ENCODE data around the gene MED12L.

The MED12L gene

GRCh38 chr3:151301787-151302186, 216.3 kb downstream of the MED12L start:
- no peaks in the 10 kb centered on the region for H3K27me3 ChIP-seq (ENCODE audit: insufficient read depth, poor library complexity, severe bottlenecking)
- H3K4me3 ChIP-seq (ENCODE audit: severe bottlenecking) = no peak overlapping the region
- DNase-seq (ENCODE audit: low spot score) (no peak), ATAC-seq (ENCODE audit: low read depth) (peak; percentile 58)
- peak overlapping the region; percentile 99 for H3K27ac ChIP-seq (ENCODE audit: poor library complexity, severe bottlenecking)
- no peaks in the 10 kb centered on the region for H3K9me3 ChIP-seq (ENCODE audit: severe bottlenecking)
- no peak for TF ChIP-seq CTCF (IDR thresholded peaks at IDR 0.05; ENCODE audit: poor library complexity, severe bottlenecking)
- H3K36me3 ChIP-seq (ENCODE audit: low read depth) = peaks cover 68% of the 10 kb centered on the region
- H3K4me1 ChIP-seq (ENCODE audit: insufficient read depth, poor library complexity, severe bottlenecking) = peaks cover 50% of the 10 kb centered on the region

GRCh38 chr3:151303751-151304150, 218.3 kb downstream of the MED12L start:
- H3K4me1 ChIP-seq (ENCODE audit: insufficient read depth, poor library complexity, severe bottlenecking) = peaks cover 70% of the 10 kb centered on the region
- no peak overlapping the region for H3K4me3 ChIP-seq (ENCODE audit: severe bottlenecking)
- TF ChIP-seq CTCF (IDR thresholded peaks at IDR 0.05; ENCODE audit: poor library complexity, severe bottlenecking) = no peak
- H3K27ac ChIP-seq (ENCODE audit: poor library complexity, severe bottlenecking) = peak overlapping the region; percentile 99
- no peak for ATAC-seq (ENCODE audit: low read depth)
- H3K27me3 ChIP-seq (ENCODE audit: insufficient read depth, poor library complexity, severe bottlenecking) = no peaks in the 10 kb centered on the region
- H3K9me3 ChIP-seq (ENCODE audit: severe bottlenecking) = no peaks in the 10 kb centered on the region
- peaks cover 68% of the 10 kb centered on the region for H3K36me3 ChIP-seq (ENCODE audit: low read depth)
- DNase-seq (ENCODE audit: low spot score) = no peak

DNA sequence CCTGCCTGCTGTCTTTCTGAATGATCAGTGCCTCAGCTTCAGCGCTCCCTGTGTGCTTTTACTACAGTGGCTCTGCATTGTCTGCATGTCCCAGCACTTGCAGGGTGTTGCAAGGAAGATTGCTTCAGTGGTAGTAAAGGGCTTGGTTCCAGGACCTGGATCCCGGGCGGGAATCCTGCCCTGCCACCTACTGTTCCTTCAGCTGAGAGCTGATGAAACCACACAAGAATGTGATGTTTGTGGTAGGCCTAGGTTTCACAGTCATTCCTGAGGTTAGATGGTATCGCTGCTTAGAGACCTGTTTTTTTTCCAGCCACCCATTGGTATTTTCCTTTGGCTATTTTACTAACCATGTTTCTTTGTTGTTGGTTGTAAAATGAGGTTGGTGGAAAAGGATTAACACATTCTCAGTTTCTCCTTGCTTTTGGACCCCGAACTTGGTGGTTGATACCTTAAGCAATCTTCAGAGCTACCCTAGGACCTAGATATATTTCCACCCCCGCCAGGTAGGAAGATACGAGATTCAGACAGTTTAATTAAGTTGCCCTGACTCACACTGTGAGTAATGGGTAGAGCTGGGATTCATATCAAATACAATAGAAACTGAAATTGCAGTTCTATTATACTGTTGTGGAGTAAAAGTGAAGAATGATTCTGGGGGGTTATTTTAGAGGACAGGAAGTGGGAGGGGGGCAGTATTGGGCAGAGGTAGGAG, 219.8 kb downstream of the MED12L start:
- peak; percentile 29 for TF ChIP-seq CTCF (IDR thresholded peaks at IDR 0.05; ENCODE audit: poor library complexity, severe bottlenecking)
- H3K27me3 ChIP-seq (ENCODE audit: insufficient read depth, poor library complexity, severe bottlenecking) = no peaks in the 10 kb centered on the region
- peaks cover 69% of the 10 kb centered on the region for H3K36me3 ChIP-seq (ENCODE audit: low read depth)
- H3K4me3 ChIP-seq (ENCODE audit: severe bottlenecking) = peak overlapping the region; percentile 4
- H3K4me1 ChIP-seq (ENCODE audit: insufficient read depth, poor library complexity, severe bottlenecking) = peaks cover 84% of the 10 kb centered on the region
- ATAC-seq (ENCODE audit: low read depth) (peak; percentile 78), DNase-seq (ENCODE audit: low spot score) (peak; percentile 92)
- H3K9me3 ChIP-seq (ENCODE audit: severe bottlenecking) = no peaks in the 10 kb centered on the region
- H3K27ac ChIP-seq (ENCODE audit: poor library complexity, severe bottlenecking) = peak overlapping the region; percentile 99

- no peaks in the 10 kb centered on the region for H3K27me3 ChIP-seq (ENCODE audit: insufficient read depth, poor library complexity, severe bottlenecking)
- H3K4me3 ChIP-seq (ENCODE audit: severe bottlenecking) = no peak overlapping the region
- no peak for DNase-seq (ENCODE audit: low spot score)
- peaks cover 89% of the 10 kb centered on the region for H3K4me1 ChIP-seq (ENCODE audit: insufficient read depth, poor library complexity, severe bottlenecking)
- no peak for TF ChIP-seq CTCF (IDR thresholded peaks at IDR 0.05; ENCODE audit: poor library complexity, severe bottlenecking)
- H3K27ac ChIP-seq (ENCODE audit: poor library complexity, severe bottlenecking) = peak overlapping the region; percentile 99
- H3K9me3 ChIP-seq (ENCODE audit: severe bottlenecking) = no peaks in the 10 kb centered on the region
- peaks cover 69% of the 10 kb centered on the region for H3K36me3 ChIP-seq (ENCODE audit: low read depth)
- peak; percentile 15; the same call in 2 of the 3 replicates for ATAC-seq (ENCODE audit: low read depth)
Measured at GRCh38 chr3:151305775-151306151, 220.3 kb downstream of the MED12L start.

- Histone ChIP-seq H3K4me3 (ENCODE audit: severe bottlenecking) (no peak overlapping the region), H3K27me3 (ENCODE audit: insufficient read depth, poor library complexity, severe bottlenecking) (no peaks in the 10 kb centered on the region), H3K36me3 (ENCODE audit: low read depth) (peaks cover 69% of the 10 kb centered on the region), H3K9me3 (ENCODE audit: severe bottlenecking) (no peaks in the 10 kb centered on the region), H3K27ac (ENCODE audit: poor library complexity, severe bottlenecking) (peak overlapping the region; percentile 99), H3K4me1 (ENCODE audit: insufficient read depth, poor library complexity, severe bottlenecking) (peaks cover 90% of the 10 kb centered on the region)
- DNase-seq (ENCODE audit: low spot score) (no peak), ATAC-seq (ENCODE audit: low read depth) (no peak)
- TF ChIP-seq CTCF (IDR thresholded peaks at IDR 0.05; ENCODE audit: poor library complexity, severe bottlenecking) = no peak
Measured at GRCh38 chr3:151306168-151306810, 220.8 kb downstream of the MED12L start.
